ENCODE data around the gene ITPR1. TPM values are rescaled to one million over a fixed set of nuclear protein-coding genes. Genes with fewer than 3 reads are reported as not detected.

Gene ITPR1
- polyA plus RNA-seq, 1 donor from 2014 or later = 2.1 TPM

GRCh38 chr3:4674216-4674615 lies 181.1 kb downstream of the ITPR1 start:
- Histone ChIP-seq H4K20me1 (ENCODE audit: insufficient read depth) (no peaks in the 10 kb centered on the region), H3F3A (ENCODE audit: insufficient read depth, low read length, poor library complexity, severe bottlenecking) (no peaks in the 10 kb centered on the region), H3K36me3 (ENCODE audit: insufficient read depth, low read length) (no peaks in the 10 kb centered on the region), H3K9me3 (ENCODE audit: low read length) (no peaks in the 10 kb centered on the region), H3K27ac (ENCODE audit: low read length) (no peak overlapping the region), H3K9me2 (ENCODE audit: insufficient read depth, low read length) (no peaks in the 10 kb centered on the region), H2AFZ (ENCODE audit: low read depth, low read length) (no peak overlapping the region), H3K9ac (ENCODE audit: low read length) (no peak overlapping the region), H3K4me2 (ENCODE audit: low read length) (no peak overlapping the region), H3K4me3 (ENCODE audit: low read length) (no peak overlapping the region), H3K27me3 (ENCODE audit: insufficient read depth, low read depth, low read length) (no peaks in the 10 kb centered on the region), H3K79me2 (replicated peaks; ENCODE audit: insufficient read depth, low read length) (no peaks in the 10 kb centered on the region)
- no peak for TF ChIP-seq POLR2AphosphoS5 (IDR thresholded peaks at IDR 0.05)
- no peak for TF ChIP-seq EZH2 (IDR thresholded peaks at IDR 0.05; ENCODE audit: borderline replicate concordance, insufficient read depth, low read length, poor library complexity, severe bottlenecking)
- no peak for TF ChIP-seq CTCF (IDR thresholded peaks at IDR 0.05; ENCODE audit: poor library complexity, severe bottlenecking)
- TF ChIP-seq TAF1 (IDR thresholded peaks at IDR 0.05; ENCODE audit: low read depth) = no peak
- TF ChIP-seq SMC3 (conservative IDR thresholded peaks at IDR 0.05; ENCODE audit: poor library complexity) = no peak
- TF ChIP-seq RAD21 (conservative IDR thresholded peaks at IDR 0.05) = no peak
- TF ChIP-seq MXI1 (conservative IDR thresholded peaks at IDR 0.05; ENCODE audit: poor library complexity, severe bottlenecking) = no peak
- TF ChIP-seq REST (IDR thresholded peaks at IDR 0.05; ENCODE audit: borderline replicate concordance) = no peak

- no peaks in the 10 kb centered on the region for H3K9me2 ChIP-seq (ENCODE audit: insufficient read depth, low read length)
- H3K9me3 ChIP-seq (ENCODE audit: low read length) = no peaks in the 10 kb centered on the region
- H4K20me1 ChIP-seq (ENCODE audit: insufficient read depth) = no peaks in the 10 kb centered on the region
- no peak overlapping the region for H3K27ac ChIP-seq (ENCODE audit: low read length)
- no peaks in the 10 kb centered on the region for H3K27me3 ChIP-seq (ENCODE audit: insufficient read depth, low read depth, low read length)
- no peak overlapping the region for H3K9ac ChIP-seq (ENCODE audit: low read length)
- no peaks in the 10 kb centered on the region for H3F3A ChIP-seq (ENCODE audit: insufficient read depth, low read length, poor library complexity, severe bottlenecking)
- H3K36me3 ChIP-seq (ENCODE audit: insufficient read depth, low read length) = no peaks in the 10 kb centered on the region
- no peaks in the 10 kb centered on the region for H3K79me2 ChIP-seq (replicated peaks; ENCODE audit: insufficient read depth, low read length)
- H3K4me3 ChIP-seq (ENCODE audit: low read length) = no peak overlapping the region
- H3K4me2 ChIP-seq (ENCODE audit: low read length) = no peak overlapping the region
- H2AFZ ChIP-seq (ENCODE audit: low read depth, low read length) = no peak overlapping the region
- TF ChIP-seq RAD21 (conservative IDR thresholded peaks at IDR 0.05) (no peak), POLR2AphosphoS5 (IDR thresholded peaks at IDR 0.05) (no peak), CTCF (IDR thresholded peaks at IDR 0.05; ENCODE audit: poor library complexity, severe bottlenecking) (no peak), MXI1 (conservative IDR thresholded peaks at IDR 0.05; ENCODE audit: poor library complexity, severe bottlenecking) (no peak), REST (IDR thresholded peaks at IDR 0.05; ENCODE audit: borderline replicate concordance) (no peak), TAF1 (IDR thresholded peaks at IDR 0.05; ENCODE audit: low read depth) (no peak), EP300 (conservative IDR thresholded peaks at IDR 0.05; ENCODE audit: poor library complexity, severe bottlenecking) (no peak), SMC3 (conservative IDR thresholded peaks at IDR 0.05; ENCODE audit: poor library complexity) (no peak), EZH2 (IDR thresholded peaks at IDR 0.05; ENCODE audit: borderline replicate concordance, insufficient read depth, low read length, poor library complexity, severe bottlenecking) (no peak)
Observed at GRCh38 chr3:4675704-4676103, 182.6 kb downstream of the ITPR1 start.

All from neural cell (in vitro differentiated cells).